NCI-H2227 (cell line): Measurements from ENCODE around the gene SEPTIN8.

Experiments
- DNase-seq: peaks from one replicate; lab custom pipeline; 2025; ENCODE audit not compliant: unreplicated experiment; lab: John Stamatoyannopoulos, UW

SEPTIN8 gene, protein sequence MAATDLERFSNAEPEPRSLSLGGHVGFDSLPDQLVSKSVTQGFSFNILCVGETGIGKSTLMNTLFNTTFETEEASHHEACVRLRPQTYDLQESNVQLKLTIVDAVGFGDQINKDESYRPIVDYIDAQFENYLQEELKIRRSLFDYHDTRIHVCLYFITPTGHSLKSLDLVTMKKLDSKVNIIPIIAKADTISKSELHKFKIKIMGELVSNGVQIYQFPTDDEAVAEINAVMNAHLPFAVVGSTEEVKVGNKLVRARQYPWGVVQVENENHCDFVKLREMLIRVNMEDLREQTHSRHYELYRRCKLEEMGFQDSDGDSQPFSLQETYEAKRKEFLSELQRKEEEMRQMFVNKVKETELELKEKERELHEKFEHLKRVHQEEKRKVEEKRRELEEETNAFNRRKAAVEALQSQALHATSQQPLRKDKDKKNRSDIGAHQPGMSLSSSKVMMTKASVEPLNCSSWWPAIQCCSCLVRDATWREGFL

DNA sequence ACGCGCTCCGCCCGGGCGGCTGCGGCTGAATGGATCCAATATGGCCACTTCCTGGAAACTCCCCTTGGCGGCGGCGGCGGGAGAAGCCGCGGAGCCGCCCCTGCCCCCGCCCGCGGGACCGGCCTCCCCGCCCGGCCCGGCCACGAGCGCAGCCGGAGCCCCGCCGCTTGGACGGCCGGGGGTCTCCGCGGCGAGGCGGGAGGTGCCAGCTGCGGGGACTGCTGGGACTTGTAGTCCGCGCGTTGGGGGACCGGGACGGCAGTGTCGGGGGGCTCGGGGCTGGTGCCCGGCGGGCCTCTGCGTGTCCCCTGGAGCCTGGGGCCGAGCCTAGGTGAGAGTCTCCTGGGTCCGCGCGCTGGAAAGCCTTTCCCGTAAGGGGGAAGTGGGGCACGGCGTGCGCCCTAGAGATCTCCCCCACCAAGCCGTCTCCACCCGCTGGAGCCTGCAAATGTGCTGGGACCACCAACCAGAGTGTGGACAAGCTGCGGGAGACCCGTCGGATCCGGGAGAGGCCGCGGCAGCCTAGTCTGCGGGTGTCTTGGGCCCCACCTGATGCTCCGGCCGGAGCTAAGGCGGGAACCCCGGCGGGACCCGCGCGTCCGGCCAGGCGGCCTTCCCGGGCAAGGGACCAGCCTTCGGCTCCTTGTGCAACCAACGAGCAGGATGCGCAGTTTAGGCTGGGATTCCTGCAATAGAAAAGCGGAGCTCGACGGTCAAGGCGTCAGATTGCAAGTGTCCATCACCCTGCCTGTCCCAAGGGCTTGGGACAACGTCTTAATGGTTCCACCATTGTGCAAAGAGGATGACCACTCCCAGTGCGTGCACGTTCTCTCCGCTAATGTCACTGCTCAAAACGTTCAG, at the start of gene SEPTIN8:
Gene SEPTIN8 (minus strand): TSS at position 31 of the 861 bp plus-strand sequence. CDS start 102 bp downstream, outside the sequence.
- DNase-seq: peak; percentile 59

DNA sequence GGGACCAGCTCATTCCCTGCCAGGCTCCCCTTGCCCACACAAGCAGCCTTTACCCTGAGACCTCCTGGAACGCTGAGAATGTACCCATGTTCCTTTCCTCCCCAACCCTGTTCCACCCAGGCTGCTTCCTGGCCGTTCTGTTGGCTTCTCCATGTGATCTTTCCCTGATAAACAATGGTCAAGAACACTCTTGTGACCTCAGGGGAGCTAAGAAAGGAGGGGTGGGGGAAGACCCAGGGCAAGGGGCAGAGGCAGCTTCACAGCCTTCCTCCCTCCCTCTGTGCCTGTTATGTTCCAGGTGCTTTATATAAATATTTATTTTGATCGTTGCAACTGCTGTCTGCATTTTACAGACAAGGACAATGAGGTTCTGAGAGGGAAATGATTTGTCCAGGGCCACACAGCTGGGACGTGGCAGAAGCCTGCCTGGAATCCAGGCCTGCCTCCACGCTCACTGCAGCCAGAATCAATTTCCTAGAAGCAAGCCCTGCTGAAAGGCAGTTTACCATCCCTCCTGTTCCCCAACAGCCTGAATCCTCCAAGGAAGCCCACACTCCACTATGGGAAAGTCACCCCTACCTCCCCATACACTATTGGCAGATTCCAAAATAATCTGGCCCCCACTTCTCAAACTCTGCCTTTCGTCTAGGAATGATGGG, 49.5 kb upstream of the SEPTIN8 start:
- DNase-seq: no peak

DNA sequence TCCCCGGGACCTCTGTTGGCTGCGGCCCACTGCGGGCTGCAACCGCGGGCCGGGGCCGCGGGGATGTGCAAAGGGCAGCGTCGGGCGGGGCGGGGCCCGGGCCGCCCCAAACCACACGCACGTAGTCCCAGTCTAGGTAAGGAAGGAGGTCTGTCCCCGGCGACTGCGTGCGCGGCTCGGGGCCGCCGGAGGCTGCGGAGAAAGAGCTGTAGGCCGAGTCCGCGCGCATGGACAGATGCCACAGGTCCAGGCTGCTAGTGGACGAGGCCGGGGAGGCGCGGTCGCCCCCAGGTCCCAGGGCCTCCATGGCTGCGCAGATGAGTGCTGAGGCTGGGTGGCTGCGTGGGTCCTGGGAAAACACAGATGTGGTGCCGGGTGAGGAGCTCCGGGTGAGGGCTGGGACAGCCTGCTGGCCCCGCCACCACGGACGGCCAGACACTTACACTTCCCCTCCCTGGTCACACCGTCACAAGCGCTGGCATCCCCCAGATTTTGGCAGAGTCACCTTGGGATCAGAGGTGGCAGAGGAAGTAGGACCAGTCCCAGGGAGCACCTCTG, 48.9 kb upstream of the SEPTIN8 start:
- no peak for DNase-seq

DNA sequence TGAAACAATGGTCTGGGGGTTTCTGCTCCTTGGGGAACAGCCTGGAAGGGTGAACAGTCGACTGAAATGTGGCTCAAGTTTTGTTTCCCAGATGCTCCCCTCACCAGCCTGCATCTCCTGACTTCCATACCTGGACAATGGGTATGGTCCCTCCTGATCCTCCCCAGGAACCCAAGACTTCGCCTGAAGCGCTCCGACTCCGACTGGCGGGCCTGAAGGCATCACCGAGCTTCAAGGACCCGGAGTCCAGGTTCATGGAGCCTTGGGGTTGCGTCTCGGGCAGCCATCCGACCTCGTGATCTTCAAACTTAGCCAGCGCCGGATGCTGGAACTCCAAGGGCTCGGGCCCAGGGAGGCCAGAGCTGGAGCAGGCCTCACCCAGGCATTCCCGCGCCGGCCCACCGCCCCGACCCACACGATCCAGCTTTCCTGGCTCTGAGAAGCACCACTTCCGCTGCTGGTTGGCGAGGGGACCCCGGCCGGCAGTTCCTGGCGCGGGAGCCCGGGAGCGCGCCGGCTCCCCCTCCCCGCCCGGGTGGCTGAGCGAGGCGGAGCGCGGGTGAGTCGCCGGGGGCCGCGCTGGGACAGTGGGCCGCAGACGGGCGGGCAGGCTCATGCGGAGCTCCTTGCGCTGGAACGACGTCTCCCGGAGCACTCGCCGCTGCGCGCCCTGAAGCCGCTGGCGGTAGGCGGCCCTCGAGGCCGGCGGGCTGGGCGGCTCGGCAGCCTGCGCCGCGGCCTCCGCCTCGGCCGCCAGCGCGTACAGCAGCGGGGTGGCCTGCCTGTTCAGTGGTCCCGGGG, 48.2 kb upstream of the SEPTIN8 start:
- DNase-seq: no peak

DNA sequence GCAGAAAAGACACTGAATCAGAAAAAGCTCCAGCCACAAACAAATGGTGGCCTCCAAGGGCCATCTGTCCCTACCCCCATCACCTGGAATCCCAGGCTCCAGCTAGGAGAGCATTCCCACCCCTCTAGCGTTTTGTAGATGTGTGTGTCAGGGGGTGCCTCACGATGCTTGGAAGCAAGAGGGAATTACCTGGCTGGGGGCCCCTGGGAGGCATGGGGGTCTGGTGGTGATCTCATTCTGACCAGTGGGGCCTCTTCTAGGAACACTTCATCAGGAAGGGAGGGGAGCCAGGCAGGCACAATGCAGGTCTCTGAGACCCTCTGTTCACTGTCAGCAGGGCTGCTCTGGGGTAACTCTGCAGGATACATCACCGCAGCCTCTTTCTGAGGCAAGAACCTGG, 47.4 kb upstream of the SEPTIN8 start:
- DNase-seq: no peak

DNA sequence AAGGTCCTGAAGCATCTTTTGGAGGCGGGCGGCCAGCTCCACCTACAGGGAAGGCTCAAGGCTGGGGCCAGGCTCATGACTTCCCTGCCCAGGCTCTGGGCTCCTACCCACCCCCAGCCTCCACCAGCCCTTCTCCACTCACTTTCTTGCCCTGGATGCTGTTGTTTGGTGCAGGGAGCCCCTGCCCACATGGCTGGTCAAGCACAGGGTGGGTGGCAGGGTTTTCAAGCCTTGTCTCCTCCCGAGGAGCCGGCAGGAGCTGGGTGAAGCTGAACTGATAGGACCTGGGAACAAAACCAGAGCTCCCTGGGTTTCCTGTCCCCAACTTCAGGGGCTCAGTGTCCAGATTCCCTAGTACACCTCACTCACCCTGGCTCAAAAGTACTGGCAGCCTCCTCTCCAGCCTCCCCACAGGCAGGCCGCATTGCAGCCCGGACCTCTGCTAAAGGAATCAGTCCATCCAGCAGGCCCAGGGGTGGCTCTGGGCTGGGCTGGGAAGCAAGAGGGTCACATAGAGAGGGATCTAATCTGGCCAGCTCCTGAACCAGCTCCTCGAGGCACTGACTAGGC, 46.5 kb upstream of the SEPTIN8 start:
- no peak for DNase-seq

DNA sequence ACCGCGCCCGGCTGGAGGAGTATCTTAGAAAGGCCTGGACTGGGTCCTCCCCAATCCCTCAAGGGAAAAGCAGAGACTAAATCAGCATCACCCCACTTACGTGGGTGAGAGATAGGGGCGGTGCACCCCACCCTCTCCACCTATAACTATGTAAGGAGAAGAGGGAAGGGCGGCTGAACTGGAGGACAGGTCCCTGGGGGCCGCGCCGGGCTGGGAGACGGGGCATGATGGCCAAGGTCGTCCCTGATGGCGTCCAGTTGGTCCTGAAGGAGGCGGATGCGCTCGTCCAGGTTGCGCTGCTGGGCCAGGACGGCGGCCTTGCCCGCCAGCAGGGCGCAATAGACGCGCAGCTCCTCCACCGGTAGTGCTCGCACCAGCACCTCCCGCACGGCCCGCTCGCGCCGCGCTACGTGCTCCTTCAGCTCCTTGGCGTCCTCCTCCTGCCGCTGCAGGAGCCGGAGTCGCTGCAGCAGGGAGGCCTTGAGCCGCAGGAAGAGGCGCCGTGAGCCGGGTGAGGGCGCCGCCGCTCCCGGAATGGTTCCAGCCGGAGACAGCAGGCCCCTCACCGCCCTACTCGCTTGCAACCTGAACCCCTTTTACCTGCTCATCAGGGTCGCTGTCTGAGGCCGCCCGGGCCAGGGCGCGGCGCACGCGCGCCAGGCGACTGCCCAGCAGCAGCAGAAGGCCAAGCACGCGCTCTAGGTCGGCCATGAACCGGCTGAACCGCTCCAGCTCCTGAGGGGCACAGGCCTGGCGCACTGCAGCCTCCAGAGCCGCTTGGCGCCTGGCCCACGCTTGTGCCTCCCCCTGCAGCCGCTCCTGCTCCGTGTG, 45.8 kb upstream of the SEPTIN8 start:
- no peak for DNase-seq

DNA sequence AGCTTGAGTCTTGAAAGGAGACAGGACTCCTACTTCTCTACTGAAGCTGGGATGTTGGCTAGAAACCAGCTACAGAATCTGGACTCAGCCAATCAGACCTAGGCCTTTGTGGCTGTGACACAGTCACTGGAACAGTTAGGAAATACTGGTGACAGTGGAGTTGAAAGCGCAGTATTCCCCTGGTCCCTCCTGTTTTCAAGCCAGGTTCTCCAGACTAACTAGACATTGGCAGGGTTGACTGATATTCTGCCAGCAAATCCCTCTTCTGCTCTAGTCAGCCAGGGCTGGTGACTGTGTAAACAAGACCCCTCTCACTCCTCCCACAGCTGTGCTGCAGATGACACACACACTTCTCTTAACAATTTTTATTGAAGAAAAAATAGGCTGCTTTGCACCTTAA, 44.8 kb upstream of the SEPTIN8 start:
- no peak for DNase-seq

DNA sequence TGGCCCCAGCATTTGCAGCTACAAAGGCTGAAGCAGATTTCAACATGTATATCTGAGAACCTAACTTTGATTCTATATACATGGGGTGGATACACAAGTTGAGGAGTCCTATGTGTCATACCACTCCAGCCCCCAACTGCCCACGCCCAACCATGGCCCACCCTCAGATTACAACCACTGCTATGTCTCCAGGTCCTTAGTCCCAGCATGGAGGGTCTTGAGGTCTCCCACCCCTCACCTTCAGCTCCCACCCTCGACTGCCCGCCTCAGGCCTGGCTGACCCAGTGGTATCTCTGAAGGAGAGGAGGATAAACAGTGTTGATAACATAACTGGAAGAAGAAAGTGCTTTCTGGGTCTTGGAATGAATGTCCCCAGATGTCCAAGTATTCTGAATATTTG, 44.3 kb upstream of the SEPTIN8 start:
- no peak for DNase-seq

DNA sequence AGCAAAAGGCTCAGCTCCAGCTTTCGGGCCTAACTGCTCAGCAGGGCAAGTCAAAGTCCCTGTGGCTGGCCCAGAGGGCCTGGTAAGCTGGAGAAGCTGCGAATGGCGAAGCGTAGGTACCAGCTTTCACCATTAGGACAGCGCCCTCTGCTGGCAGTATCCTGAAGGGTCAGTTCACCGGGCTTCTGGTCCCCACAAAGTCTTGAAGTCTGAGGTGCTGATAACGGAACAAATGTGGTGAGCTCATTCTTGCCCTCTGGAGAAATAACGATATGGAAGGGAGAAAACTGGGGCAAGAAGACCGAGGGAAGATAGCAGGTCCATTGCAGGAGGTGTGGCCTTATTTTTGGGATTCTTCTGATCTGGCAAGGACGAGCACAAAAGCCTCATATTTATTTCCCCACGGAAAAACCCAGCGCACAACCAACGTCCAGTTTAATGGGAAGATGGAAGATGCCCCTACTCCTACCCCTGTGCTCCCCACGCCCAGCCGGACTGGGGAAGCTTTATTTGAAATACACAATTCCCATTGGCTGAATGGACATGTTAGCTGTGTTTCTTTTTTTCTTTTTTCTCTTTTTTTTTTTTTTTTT, 43.2 kb upstream of the SEPTIN8 start:
- peak; percentile 89 for DNase-seq

DNA sequence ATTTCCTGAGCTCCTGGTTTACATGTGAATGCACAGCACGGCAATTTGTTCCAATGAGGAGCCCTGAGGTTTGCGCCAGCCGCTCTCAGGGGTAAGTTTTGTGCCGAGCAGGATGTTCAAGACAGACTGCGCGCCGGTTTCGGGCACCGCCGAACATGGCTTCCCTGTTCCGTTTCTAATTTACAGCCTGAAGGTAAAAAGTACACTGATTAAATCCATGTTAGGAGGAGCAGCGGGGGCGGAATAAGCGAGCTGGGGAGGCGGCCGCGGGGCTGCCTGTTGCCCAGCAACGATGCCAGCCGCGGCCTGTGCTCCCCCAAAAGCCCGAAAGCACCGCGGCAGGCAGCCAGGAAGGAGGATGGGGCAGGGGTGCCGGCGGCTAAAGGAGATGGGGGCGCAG, 42.4 kb upstream of the SEPTIN8 start:
- peak; percentile 25 for DNase-seq

DNA sequence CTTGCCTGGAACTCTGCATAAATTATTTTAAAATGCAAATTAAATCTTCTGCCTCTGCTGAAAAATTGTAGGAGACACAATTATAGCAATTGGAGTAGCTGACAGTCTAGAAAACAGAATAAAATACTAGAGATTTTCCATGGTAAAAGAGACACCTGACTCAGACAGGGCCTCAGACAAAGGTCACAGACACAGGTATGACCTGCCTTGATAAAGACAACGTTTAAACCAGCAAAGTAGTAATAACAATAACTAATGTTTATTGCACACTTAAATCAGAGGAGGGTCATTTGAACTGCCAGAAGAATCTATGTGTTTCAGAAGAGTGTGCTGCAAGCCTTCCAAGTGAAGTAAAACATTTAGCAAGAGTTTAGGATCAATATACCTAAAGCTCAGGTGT, 40.0 kb upstream of the SEPTIN8 start:
- no peak for DNase-seq

DNA sequence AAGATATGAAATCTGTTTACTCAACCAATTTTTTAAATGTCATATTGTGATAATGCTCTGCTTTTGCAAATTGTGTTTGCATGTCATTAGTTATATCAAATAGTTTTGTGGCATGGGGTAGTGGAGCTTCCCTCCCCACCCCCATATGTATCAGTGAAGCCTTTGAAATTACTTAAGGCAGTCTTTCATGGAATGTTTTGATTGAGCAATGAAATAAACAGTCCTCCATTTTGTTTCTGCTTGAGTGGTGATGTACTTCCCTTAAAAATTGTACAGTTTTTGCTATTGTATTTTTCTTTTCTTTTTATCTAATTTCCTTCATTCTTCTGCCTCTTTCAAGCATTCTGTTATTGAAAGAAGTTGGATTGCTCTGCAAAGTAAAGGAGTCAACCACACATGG, 39.5 kb upstream of the SEPTIN8 start:
- DNase-seq: no peak

DNA sequence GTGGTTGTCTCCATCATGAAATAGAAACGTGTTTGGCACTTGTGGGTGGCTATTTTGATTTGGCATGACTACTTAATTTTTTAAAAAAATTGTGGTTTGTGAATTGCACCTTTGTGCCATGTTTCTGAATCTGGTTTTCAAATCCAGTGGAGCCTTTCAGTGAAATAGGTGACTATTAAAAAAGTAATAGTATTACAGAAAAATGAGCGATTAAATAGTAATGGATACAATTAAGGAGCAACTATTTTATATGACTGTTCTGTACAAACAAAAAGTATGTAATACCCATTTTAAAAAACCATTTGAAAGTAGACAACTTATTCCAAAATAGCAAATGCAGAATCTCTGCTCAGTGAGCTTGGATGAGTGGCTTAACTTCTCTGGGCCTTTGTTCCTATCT, 39.0 kb upstream of the SEPTIN8 start:
- no peak for DNase-seq

DNA sequence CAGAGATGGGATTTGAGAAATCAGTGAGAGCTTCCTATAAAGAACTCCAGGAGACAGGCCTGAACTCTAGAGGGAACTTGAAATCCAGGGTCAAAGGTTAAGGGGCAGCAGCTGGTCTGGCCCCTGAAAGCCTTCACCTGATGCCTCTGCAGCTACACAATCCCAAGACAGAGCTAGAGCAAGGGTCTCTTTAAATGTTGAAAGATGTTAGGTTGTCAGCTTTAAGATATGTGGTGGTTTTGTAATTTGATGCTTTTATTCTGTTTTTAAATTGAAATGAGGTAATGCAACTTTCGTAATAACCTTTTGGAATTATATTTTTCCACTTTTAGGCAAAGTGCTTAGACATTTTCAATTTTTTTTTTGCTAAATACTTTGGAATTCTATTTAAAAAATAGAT, 38.4 kb upstream of the SEPTIN8 start:
- DNase-seq: no peak

DNA sequence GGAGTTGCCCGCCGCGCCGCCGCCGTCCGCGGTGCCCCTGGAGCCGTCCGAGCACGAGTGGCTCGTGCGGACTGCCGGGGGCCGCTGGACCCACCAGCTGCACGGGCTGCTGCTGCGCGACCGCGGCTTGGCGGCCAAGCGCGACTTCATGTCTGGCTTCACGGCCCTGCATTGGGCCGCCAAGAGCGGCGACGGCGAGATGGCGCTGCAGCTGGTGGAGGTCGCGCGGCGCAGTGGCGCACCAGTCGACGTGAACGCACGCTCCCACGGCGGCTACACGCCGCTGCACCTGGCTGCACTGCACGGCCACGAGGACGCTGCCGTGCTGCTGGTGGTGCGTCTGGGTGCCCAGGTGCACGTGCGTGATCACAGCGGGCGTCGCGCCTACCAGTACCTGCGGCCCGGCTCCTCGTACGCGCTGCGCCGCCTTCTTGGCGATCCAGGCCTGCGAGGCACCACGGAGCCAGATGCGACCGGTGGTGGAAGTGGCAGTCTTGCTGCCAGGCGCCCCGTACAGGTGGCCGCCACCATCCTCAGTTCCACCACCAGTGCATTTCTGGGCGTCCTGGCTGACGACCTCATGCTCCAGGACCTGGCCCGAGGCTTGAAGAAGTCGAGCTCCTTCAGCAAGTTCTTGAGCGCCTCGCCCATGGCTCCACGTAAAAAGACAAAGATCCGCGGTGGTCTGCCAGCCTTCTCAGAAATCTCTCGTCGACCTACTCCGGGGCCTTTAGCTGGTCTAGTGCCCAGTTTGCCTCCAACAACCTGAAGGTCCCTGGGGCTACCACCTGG, 37.7 kb upstream of the SEPTIN8 start:
- DNase-seq: no peak

DNA sequence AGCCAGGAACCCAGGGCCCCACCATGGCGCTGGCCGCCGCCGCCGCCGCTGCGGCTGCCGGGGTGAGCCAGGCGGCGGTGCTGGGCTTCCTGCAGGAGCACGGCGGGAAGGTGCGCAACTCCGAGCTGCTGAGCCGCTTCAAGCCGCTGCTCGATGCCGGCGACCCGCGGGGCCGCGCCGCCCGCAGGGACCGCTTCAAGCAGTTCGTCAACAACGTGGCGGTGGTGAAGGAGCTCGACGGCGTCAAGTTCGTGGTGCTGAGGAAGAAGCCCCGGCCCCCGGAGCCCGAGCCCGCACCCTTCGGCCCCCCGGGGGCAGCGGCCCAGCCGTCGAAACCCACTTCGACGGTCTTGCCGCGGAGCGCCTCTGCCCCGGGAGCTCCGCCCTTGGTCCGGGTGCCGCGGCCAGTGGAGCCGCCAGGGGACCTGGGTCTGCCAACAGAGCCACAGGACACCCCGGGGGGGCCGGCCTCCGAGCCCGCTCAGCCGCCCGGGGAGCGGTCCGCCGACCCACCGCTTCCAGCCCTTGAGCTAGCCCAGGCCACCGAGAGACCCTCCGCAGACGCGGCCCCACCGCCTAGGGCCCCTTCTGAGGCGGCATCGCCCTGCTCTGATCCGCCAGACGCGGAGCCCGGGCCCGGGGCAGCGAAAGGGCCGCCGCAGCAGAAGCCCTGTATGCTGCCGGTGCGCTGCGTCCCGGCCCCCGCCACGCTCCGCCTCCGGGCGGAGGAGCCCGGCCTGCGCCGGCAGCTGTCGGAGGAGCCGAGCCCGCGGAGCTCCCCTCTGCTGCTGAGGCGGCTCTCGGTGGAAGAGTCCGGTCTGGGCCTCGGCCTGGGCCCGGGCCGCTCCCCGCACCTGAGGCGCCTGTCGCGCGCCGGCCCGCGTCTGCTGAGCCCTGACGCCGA, 36.8 kb upstream of the SEPTIN8 start:
- peak; percentile 36 for DNase-seq
